Measurements from ENCODE around the gene TCF7L2.

TCF7L2 gene

GRCh38 chr10:113187063-113187777, 237.2 kb downstream of the TCF7L2 start:
- no peak for DNase-seq (ENCODE audit: extremely low read depth, low read depth)
- TF ChIP-seq, protein P1, sequence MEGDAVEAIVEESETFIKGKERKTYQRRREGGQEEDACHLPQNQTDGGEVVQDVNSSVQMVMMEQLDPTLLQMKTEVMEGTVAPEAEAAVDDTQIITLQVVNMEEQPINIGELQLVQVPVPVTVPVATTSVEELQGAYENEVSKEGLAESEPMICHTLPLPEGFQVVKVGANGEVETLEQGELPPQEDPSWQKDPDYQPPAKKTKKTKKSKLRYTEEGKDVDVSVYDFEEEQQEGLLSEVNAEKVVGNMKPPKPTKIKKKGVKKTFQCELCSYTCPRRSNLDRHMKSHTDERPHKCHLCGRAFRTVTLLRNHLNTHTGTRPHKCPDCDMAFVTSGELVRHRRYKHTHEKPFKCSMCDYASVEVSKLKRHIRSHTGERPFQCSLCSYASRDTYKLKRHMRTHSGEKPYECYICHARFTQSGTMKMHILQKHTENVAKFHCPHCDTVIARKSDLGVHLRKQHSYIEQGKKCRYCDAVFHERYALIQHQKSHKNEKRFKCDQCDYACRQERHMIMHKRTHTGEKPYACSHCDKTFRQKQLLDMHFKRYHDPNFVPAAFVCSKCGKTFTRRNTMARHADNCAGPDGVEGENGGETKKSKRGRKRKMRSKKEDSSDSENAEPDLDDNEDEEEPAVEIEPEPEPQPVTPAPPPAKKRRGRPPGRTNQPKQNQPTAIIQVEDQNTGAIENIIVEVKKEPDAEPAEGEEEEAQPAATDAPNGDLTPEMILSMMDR (IDR thresholded peaks at IDR 0.05; ENCODE audit: low read depth, low read length, missing control alignments), result no peak
- no peak overlapping the region for H3K4me3 ChIP-seq (replicated peaks; ENCODE audit: low read depth, low read length)

DNA sequence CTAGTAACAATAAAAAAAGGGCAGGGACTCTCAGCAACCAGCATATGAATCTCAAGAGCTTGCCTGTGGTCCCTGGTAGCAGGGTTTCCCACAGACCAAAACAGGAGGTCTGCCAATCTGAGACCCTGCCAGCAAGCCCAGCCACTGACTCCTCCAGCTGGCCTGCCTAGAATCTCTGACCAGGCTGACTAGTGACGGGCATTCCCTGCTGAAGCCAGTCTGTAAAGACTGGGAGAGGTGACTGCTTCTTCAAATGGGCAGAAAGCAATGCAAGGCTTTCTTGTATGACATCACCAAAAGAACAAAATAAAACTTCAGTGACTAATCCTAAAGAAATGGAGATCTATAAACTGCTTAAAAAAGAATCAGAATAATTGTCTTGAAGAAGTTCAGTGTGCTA, 249.4 kb downstream of the TCF7L2 start:
- H3K4me3 ChIP-seq (replicated peaks; ENCODE audit: low read depth, low read length), result no peak overlapping the region
- no peak for DNase-seq (ENCODE audit: extremely low read depth, low read depth)
- TF ChIP-seq, protein P1 (IDR thresholded peaks at IDR 0.05; ENCODE audit: low read depth, low read length, missing control alignments), result no peak

DNA sequence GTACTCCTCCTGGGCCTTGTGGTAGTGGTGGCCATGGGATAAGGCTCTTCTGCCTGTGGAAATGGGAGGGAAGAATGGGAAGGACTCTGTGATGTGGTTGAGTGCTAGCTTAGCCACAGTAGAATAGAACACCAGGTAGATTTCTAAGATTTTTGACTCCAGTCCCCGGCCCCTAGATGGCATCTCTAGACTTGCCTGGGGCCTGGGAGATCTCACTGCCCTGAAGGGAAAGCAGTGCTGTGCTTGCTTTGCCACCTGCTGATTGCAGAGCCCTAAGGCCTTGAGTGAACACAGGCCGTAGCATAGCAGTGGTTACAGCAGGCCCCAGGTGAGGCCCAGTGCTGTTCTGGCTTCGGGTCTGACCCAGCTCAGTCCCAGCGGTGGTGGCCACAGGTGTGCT, 252.0 kb downstream of the TCF7L2 start:
- no peak for DNase-seq (ENCODE audit: extremely low read depth, low read depth)
- H3K4me3 ChIP-seq (replicated peaks; ENCODE audit: low read depth, low read length), result no peak overlapping the region
- TF ChIP-seq, protein P1 (IDR thresholded peaks at IDR 0.05; ENCODE audit: low read depth, low read length, missing control alignments), result no peak

DNA sequence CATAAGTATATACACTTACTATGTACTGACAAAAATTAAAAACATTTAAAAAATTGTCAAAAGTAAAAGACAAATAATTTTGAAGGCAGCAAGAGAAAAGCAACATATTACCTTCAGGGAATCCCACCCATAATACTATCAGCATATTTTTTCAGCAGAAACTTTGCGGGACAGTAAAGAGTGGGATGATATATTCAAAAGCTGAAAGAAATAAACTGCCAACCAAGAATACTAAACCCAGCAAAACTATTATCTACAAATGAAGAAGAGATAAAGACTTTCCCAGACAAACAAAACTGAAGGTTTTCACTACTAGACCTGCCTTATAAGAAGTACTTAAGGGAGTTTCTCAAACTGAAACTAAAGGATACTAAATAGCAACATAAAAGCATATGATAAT, 257.9 kb downstream of the TCF7L2 start:
- TF ChIP-seq, protein P1 (IDR thresholded peaks at IDR 0.05; ENCODE audit: low read depth, low read length, missing control alignments), result no peak
- DNase-seq (ENCODE audit: extremely low read depth, low read depth), result no peak
- H3K4me3 ChIP-seq (replicated peaks; ENCODE audit: low read depth, low read length), result no peak overlapping the region

DNA sequence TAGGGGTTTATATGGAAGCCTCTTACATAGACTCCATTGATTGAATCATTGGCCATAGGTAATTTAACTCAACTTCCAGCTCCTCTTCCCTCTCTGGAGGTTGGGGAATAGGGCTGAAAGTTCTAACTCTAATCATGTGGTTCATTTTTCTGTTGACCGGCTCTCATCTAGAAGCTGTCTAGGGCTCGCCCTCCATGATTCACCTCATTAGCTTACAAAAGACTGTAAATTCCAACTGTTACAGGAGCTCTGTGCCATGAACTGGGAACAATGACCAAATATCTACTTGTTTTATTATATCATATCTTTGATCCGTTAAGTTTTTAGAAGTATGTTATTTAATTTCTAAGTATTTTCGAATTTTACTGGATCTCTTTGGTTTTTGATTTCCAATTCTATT, 263.0 kb downstream of the TCF7L2 start:
- H3K4me3 ChIP-seq (replicated peaks; ENCODE audit: low read depth, low read length), result no peak overlapping the region
- TF ChIP-seq, protein P1 (IDR thresholded peaks at IDR 0.05; ENCODE audit: low read depth, low read length, missing control alignments), result no peak
- no peak for DNase-seq (ENCODE audit: extremely low read depth, low read depth)

DNA sequence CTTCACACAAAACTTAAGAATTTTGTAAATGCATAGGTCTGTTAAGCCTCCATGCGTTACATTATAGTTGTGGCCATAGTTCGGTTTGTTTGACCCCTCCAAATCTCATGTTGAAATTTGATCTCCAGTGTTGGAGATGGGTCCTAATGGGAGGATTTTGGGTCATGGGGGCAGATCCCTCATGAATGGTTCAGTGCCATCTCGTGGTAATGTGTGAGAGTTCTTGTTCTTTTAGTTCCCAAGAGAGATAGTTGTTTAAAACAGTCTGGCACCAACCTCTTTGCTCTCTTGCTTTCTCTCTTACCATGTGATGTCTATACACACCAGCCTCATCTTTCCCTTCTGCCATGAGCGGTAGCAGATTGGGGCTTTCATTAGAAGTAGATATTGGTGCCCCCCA, 264.3 kb downstream of the TCF7L2 start:
- no peak for DNase-seq (ENCODE audit: extremely low read depth, low read depth)
- TF ChIP-seq, protein P1 (IDR thresholded peaks at IDR 0.05; ENCODE audit: low read depth, low read length, missing control alignments), result no peak
- no peak overlapping the region for H3K4me3 ChIP-seq (replicated peaks; ENCODE audit: low read depth, low read length)

DNA sequence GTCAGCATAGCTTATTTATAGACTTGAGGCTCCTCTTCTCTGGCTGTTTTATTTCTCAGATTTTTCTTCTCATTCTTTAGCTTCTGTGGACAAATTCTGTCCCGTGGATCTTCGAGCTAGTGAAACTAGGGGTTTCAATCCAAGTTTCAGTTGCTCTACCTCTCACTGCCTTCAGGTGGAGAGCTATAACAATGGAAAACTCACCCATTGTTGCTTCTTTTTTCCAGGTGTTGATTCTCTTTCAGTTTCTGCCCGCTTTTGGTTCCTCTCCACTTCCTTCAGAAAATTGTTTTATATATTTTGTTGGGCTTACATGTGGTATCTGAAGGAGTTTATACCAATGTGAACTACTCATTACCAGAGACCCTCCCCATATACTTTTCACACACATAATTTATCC, 266.1 kb downstream of the TCF7L2 start:
- TF ChIP-seq, protein P1 (IDR thresholded peaks at IDR 0.05; ENCODE audit: low read depth, low read length, missing control alignments), result peak; percentile 20

More for the DNA sequence above, 266.1 kb downstream of the TCF7L2 start:
- DNase-seq (ENCODE audit: extremely low read depth, low read depth), result no peak
- no peak overlapping the region for H3K4me3 ChIP-seq (replicated peaks; ENCODE audit: low read depth, low read length)

All from HFF-Myc (cell line).